Peyer's patch (tissue), 4 donors: Measurements from ENCODE around the gene CHST11. TPM values are rescaled to one million over a fixed set of nuclear protein-coding genes. Genes with fewer than 3 reads are reported as not detected.

ENCODE experiments used
- DNase-seq, 3 donors: peaks; one replicate each; pipeline ENCODE4 v3.0.0-alpha.2; 2017 to 2019
- H3K27ac ChIP-seq, 4 donors: fragments of 200-600 bp; sonication (generic); one replicate each; pipeline ENCODE4 v1.5.1; 2016 to 2019
- H3K27me3 ChIP-seq, 2 donors: fragments of 200-600 bp; sonication (generic); one replicate each; pipeline ENCODE4 v1.5.1; 2019
- H3K36me3 ChIP-seq, 3 donors: fragments of 200-600 bp; sonication (generic); one replicate each; pipeline ENCODE4 v1.5.1; 2016 to 2019
- H3K4me1 ChIP-seq, 4 donors: fragments of 200-600 bp; sonication (generic); one replicate each; pipeline ENCODE4 v1.5.1; 2016 to 2019
- H3K4me3 ChIP-seq, 4 donors: fragments of 200-600 bp; sonication (generic); 1 replicate in 3 of 4; 2 replicates in 1 of 4; pipeline ENCODE4 v1.5.1; 2016 to 2019; ENCODE audit warnings: mild to moderate bottlenecking in 1 of 4
- H3K9me3 ChIP-seq, 4 donors: fragments of 200-600 bp; sonication (generic); one replicate each; pipeline ENCODE4 v1.5.1; 2016 to 2019; ENCODE audit warnings: mild to moderate bottlenecking in 1 of 4
- POLR2A ChIP-seq, 2 donors: fragments of 450-650 bp; IDR thresholded peaks; one replicate each; pipeline ENCODE4 v1.5.1; 2017; ENCODE audit warnings: antibody characterized with exemption in 2 of 2, mild to moderate bottlenecking in 2 of 2, moderate library complexity in 2 of 2
- total RNA-seq, 4 donors: library from RNA; depleted of rRNA; stranded (reverse); fragments of >200 nt; gene quantifications; one replicate each; pipeline ENCODE4 v1.1.0, GENCODE V29; 2016
- TF ChIP-seq, protein P1 (sequence below), 6 experiments: fragments of 450-650 bp in 4 of 6; fragments of 200-600 bp in 2 of 6; sonication (generic) in 1 of 6; IDR thresholded peaks; one replicate each; pipeline ENCODE4 v1.5.1; 2017 to 2019; ENCODE audit warnings: antibody characterized with exemption in 6 of 6, mild to moderate bottlenecking in 3 of 6, moderate library complexity in 1 of 6

The CHST11 gene
- total RNA-seq, 4 donors from 2014 or later: 9.9 to 119 (median 15.6) TPM

DNA sequence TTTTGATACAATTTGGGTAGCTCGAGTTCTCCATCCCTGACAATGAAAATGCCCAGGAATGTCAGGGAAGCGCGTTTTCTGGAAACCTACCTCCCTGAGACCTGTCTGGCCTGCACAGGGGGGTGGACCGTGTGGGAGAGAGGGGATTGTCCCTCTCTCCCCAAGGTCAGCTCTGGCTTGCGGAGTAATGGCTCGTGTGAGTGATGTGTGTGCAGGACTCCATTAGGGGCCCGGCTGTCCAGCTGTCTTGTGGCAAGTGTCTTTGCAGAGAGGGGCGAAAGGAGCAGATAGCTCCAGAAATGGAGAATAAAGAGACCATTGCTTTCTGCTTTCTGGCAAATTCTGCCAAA lies 215.3 kb downstream of the CHST11 start:
- Histone ChIP-seq H3K36me3 (no peaks in the 10 kb centered on the region), H3K27ac (no peak overlapping the region), H3K4me3 (no peak overlapping the region), H3K4me1 (peaks cover 6 to 43% (median 28%) of the 10 kb centered on the region in 4 donors), H3K27me3 (no peaks in the 10 kb centered on the region), H3K9me3 (no peaks in the 10 kb centered on the region)
- no peak for DNase-seq
- TF ChIP-seq POLR2A (IDR thresholded peaks at IDR 0.05): no peak
- TF ChIP-seq, protein P1, sequence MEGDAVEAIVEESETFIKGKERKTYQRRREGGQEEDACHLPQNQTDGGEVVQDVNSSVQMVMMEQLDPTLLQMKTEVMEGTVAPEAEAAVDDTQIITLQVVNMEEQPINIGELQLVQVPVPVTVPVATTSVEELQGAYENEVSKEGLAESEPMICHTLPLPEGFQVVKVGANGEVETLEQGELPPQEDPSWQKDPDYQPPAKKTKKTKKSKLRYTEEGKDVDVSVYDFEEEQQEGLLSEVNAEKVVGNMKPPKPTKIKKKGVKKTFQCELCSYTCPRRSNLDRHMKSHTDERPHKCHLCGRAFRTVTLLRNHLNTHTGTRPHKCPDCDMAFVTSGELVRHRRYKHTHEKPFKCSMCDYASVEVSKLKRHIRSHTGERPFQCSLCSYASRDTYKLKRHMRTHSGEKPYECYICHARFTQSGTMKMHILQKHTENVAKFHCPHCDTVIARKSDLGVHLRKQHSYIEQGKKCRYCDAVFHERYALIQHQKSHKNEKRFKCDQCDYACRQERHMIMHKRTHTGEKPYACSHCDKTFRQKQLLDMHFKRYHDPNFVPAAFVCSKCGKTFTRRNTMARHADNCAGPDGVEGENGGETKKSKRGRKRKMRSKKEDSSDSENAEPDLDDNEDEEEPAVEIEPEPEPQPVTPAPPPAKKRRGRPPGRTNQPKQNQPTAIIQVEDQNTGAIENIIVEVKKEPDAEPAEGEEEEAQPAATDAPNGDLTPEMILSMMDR (IDR thresholded peaks at IDR 0.05): no peak

DNA sequence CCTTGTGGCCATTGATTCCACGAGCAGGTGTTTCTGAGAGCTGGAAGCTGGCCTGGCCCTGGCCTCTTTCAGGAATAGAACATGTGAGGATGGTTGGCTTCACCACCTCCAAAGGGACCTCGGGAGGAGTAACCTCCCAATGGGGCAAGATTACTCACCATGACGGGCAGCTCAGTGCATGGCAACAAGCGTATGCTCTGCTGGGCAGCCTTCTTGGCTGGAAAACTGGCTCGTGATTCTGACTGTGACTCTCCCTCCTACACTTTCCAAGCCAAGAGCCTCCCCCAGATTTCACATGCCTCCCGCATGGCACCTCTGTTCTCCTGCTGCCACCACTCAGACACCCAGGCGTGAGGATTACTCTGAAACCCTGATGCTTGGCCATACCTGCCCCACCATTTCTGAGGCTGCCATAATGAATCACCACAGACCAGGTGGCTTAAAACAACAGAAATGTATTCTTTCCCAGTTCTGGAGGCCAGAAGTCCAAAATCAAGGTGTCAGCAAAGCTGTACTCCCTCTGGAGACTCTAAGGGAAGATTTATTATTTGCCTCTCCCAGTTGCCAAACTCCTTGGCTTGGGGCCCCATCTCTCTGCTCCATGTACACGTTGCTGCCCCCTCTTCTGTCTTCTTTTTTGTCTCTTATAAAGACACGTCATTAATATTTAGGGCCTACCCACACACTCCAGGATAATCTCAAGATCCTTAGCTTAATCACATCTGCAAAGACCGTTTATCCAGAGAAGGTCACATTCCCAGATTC lies 215.9 kb downstream of the CHST11 start:
- no peak for DNase-seq
- TF ChIP-seq, protein P1 (IDR thresholded peaks at IDR 0.05): no peak
- TF ChIP-seq POLR2A (IDR thresholded peaks at IDR 0.05): no peak
- no peak overlapping the region for H3K27ac ChIP-seq
- no peaks in the 10 kb centered on the region for H3K27me3 ChIP-seq
- no peaks in the 10 kb centered on the region for H3K36me3 ChIP-seq
- no peaks in the 10 kb centered on the region for H3K9me3 ChIP-seq
- peaks cover 6 to 43% (median 28%) of the 10 kb centered on the region in 4 donors for H3K4me1 ChIP-seq
- H3K4me3 ChIP-seq: no peak overlapping the region

DNA sequence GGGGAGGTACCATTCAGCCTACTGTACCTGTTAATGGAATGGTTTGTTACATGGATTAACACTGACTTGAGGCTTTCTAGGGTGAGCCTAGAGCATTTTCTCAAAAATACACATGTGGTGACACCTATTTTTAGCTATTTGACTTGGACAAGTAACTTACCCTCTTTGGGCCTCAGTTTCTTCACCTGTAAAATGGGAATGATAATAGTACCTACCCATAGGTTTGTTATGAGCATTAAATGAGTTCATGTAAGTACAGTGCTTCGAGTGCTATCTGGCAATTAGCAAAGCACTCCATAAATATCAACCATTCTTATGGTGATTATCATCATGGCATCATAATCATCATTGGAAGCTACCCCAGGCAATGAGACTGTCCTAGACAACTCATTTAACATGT lies 216.5 kb downstream of the CHST11 start:
- Histone ChIP-seq H3K9me3 (no peaks in the 10 kb centered on the region), H3K4me1 (peaks cover 6 to 43% (median 25%) of the 10 kb centered on the region in 4 donors), H3K27ac (no peak overlapping the region), H3K36me3 (no peaks in the 10 kb centered on the region), H3K4me3 (no peak overlapping the region), H3K27me3 (no peaks in the 10 kb centered on the region)
- TF ChIP-seq, protein P1 (IDR thresholded peaks at IDR 0.05): no peak
- no peak for TF ChIP-seq POLR2A (IDR thresholded peaks at IDR 0.05)
- no peak for DNase-seq

DNA sequence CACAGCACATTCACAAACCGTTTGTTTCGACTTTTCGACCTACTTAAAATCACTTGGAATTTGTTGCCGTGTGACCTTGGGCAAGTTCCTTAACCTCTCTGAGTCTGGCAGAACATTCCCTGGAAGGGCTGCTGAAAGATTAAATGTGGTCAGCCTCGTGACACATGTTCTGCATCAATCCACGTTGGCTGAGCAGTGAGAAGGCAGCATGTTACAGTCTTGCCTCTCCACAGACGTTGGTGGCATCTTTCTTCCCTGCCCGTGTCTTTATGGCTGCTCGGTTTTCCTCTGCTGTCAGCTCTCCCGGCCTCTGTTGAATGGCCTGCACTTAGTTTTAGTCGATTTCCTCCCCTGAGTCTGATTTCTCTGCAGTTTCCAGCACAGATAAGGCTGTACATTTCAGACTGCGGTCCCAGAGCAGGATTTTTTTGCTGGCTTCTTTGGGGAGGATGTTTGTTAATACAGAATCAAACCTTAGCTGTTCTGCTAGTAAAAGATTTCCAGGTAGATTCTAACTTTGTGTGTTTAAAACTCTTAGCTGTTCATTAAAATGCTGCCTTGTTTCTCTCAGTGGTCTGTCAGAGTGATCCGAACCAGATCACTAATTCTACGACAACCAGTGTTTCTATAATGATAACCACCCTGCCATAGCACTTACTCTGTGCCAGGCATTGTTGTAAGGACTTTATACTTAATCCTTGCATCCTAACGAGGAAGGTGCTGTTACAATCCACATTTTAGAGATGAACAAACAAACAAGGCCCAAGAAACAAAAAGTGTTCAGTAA lies 217.1 kb downstream of the CHST11 start:
- peaks cover 6 to 38% (median 24%) of the 10 kb centered on the region in 4 donors for H3K4me1 ChIP-seq
- no peak for DNase-seq
- H3K27me3 ChIP-seq: no peaks in the 10 kb centered on the region
- no peak overlapping the region for H3K4me3 ChIP-seq
- no peak overlapping the region for H3K27ac ChIP-seq
- H3K9me3 ChIP-seq: no peaks in the 10 kb centered on the region
- H3K36me3 ChIP-seq: no peaks in the 10 kb centered on the region
- TF ChIP-seq, protein P1 (IDR thresholded peaks at IDR 0.05): no peak
- no peak for TF ChIP-seq POLR2A (IDR thresholded peaks at IDR 0.05)

DNA sequence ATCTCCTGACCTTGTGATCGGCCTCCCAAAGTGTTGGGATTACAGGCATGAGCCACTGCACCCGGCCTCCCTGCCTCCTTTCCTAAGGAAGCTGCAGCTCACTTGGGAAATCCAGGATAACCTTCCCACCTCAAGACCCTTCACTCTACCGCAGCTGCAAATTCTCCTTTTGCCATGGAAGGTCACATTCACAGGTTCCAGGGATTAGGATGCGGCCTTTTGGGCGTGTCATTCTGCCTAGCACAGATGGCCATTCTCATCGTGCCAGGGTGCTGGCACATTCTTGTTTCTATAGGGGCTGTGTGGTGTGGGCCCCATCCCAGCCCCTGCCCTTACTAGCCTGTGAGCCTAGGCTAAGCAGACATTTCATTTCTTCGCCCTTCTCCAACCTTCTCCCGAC lies 219.9 kb downstream of the CHST11 start:
- DNase-seq: no peak
- H3K9me3 ChIP-seq: no peaks in the 10 kb centered on the region
- H3K4me3 ChIP-seq: no peak overlapping the region
- TF ChIP-seq, protein P1 (IDR thresholded peaks at IDR 0.05): no peak
- no peak for TF ChIP-seq POLR2A (IDR thresholded peaks at IDR 0.05)
- no peaks in the 10 kb centered on the region for H3K36me3 ChIP-seq
- peaks cover 0 to 14% (median 1%) of the 10 kb centered on the region in 4 donors for H3K4me1 ChIP-seq
- no peaks in the 10 kb centered on the region for H3K27me3 ChIP-seq
- no peak overlapping the region for H3K27ac ChIP-seq
